H1 (cell line): ENCODE measurements around the gene C9orf50. TPM values are rescaled to one million over a fixed set of nuclear protein-coding genes. Genes with fewer than 3 reads are reported as not detected.

ENCODE experiments used
- MAX ChIP-seq: IDR thresholded peaks from 2 replicates; pipeline ENCODE4 v1.6.1; 2012; ENCODE audit warnings: inconsistent platforms
- RBBP5 ChIP-seq: IDR thresholded peaks from 2 replicates; pipeline ENCODE4 v1.7.1; 2012; ENCODE audit warnings: low read depth, mild to moderate bottlenecking, inconsistent platforms, low read length, moderate library complexity, borderline replicate concordance
- RXRA ChIP-seq: IDR thresholded peaks from 2 replicates; pipeline ENCODE4 v1.6.1; 2011; ENCODE audit warnings: low read depth, mild to moderate bottlenecking, low read length, moderate library complexity; ENCODE audit not compliant: insufficient read depth
- SUZ12 ChIP-seq: fragments of 200-600 bp; sonication (generic); IDR thresholded peaks from 2 replicates; pipeline ENCODE4 v1.6.1; 2012; ENCODE audit warnings: mild to moderate bottlenecking, inconsistent platforms, low read length, moderate library complexity, mixed read lengths
- polyA plus RNA-seq, 7 experiments: library from polyadenylated mRNA; depleted of rRNA in 3 of 7; stranded (reverse) in 5 of 7; unstranded in 2 of 7; fragments of >200 nt in 5 of 7; fragments of 200-250 nt in 2 of 7; gene quantifications; 1 replicate in 5 of 7; 2 replicates in 1 of 7; 4 replicates in 1 of 7; pipeline versions ENCODE4 v1.2.1 to v1.2.3, GENCODE V29; 2011 to 2013; ENCODE audit warnings: missing spikeins in 2 of 7, mixed read lengths in 2 of 7
- total RNA-seq: library from RNA; stranded (reverse); fragmentation: NEBNext Ultra II Directional; extraction: Animal tissue kit (Norgen Biotek cat#: 25700); gene quantifications from 2 replicates; pipeline ENCODE4 v1.2.1, GENCODE V29; 2021

Gene C9orf50
- total and polyA plus RNA-seq, 2 of the 8 experiments (the other 6 are each of a cell fraction or from before 2014, with no cell fraction given): not detected

GRCh38 chr9:129654554-129655040 lies 33.7 kb upstream of the C9orf50 start (continued):
- TF ChIP-seq RBBP5: no peak
- no peak for TF ChIP-seq RXRA
- no peak for TF ChIP-seq SUZ12
- TF ChIP-seq MAX: no peak
